ENCODE measurements around the gene ZNF136.

Gene ZNF136

GRCh38 chr19:12194827-12195731, 32.2 kb downstream of the ZNF136 start:
- peak; percentile 68 for DNase-seq

DNA sequence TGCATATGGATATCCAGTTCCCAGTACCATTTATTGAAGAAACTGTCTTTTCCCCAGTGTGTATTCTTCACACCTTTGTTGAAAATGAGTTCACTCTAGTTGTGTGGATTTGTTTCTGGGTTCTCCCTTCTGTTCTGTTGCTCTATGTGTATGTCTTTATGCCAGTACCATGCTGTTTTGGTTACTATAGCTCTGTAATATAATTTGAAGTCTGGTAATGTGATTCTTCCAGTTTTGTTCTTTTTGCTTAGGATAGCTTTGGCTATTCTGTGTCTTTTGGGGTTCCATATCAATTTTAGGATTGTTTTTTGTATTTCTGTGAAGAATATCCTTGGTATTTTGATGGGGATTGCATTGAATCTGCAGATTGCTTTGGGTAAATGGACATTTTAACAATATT, 35.2 kb downstream of the ZNF136 start:
- DNase-seq, result no peak

GRCh38 chr19:12199757-12200419, 37.0 kb downstream of the ZNF136 start:
- DNase-seq, result no peak

GRCh38 chr19:12202250-12202649, 39.4 kb downstream of the ZNF136 start:
- DNase-seq, result peak; percentile 43

DNA sequence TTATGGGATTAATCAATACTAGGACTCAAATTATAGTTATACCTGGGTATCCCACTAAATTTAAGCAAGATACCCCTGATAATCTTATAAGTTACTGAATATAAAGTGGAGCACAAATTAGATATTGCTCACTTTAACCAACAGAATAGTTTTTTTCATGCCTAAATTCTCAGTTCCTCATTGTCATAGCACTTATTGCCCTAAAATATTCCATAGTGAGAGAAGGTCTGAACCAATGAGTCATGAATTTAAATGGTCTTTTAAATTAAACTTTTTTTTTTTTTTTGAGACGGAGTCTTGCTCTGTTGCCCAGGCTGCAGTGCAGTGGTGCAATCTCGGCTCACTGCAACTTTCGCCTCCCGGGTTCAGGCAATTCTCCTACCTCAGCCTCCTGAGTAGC, 42.4 kb downstream of the ZNF136 start:
- no peak for DNase-seq

DNA sequence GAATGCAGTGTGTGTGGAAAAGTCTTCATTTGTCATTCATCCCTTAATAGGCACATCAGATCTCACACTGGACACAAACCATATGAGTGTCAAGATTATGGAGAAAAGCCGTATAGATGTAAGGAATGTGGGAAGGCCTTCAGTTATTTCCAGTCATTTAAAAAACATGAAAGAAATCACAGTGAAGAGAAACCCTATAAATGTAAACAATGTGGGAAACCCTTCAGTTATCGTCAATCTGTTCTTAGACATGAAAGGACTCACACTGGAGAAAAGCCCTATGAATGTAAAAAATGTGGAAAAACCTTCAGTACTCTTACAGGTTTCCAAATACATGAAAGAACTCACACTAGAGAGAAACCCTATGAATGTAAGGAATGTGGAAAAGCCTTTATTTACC, 45.3 kb downstream of the ZNF136 start:
- DNase-seq, result no peak

GRCh38 chr19:12217332-12217731, 54.4 kb downstream of the ZNF136 start:
- DNase-seq, result no peak

GRCh38 chr19:12222980-12223630, 60.2 kb downstream of the ZNF136 start:
- DNase-seq, result no peak

DNA sequence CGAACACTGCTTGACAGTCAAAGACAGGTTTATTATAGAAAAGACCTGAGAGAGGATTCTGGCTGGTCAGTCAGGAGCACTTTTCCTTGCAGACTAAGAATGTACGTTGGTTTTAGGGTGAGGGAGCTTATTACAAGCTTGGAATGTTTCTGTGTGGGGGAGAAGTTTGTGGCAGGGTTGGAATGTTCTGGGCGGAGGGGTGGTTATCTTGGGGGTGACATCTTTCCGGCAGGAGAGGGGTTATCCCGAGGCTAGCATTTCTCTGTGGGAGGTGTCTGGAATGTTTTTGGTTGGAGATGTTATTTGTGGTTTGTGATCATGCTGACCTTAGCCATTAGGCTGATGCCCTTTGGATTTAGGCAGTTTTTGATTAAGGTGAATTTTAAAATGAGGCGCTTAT, 61.8 kb downstream of the ZNF136 start:
- no peak for DNase-seq

- DNase-seq, result no peak
Observed at GRCh38 chr19:12229990-12230389, 67.1 kb downstream of the ZNF136 start.

DNA sequence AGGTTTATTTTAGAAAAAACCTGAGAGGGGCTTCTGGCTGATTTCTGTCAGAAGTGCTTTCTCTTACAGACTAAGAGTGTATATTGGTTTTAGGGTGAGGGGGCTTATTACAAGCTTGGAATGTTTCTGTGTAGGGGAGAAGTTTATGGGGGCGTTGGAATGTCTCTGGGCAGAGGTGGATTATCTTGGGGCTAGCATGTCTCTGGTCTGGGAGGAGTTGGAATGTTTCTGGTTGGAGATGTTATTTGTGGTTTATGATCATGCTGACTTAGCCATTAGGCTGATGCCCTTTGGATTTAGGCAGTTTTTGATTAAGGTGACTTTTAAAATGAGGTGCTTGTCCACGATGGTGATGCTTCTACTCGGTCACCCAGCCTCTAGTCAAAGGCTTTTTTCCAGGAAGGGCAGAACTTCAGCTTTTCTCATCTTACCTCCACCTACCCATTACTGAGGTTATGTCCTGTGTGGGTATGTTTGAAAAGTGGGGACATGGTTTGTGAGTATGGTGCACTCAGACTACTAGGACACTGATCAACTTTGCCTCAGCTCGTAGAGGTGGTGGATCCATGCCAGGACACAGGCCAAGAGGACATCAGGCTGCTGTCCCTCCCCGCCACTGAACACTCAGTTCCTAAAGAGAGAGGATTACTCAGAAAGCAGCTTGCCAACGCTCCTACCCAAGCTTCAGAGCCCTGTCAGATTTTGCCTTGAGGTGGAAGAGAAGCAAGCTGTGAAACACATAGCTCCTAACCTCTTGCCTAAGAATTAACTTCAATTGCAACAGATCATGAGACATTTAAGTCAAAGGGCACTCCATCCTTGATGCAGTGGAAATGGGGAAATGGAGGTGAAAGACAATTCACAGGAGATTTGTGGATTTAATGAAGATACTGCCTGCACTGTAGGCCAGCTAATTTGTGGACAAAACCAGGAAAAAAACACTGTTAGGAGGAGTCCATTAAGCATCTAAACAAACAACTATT, 68.1 kb downstream of the ZNF136 start:
- no peak for DNase-seq

DNA sequence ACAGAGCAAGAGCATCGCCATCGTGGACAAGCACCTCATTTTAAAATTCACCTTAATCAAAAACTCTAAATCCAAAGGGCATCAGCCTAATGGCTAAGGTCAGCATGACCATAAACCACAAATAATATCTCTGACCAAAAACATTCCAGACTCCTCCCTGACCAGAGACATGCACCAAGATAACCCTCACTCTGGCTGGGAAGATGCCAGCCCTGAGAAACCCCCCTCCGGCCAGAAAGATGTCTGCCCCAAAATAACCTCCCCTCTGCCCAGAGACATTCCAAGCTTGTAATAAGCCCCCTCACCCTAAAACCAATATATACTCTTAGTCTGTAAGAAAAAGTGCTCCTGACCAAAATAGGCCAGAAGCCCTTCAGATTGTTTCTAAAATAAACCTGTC, 70.1 kb downstream of the ZNF136 start:
- no peak for DNase-seq

DNA sequence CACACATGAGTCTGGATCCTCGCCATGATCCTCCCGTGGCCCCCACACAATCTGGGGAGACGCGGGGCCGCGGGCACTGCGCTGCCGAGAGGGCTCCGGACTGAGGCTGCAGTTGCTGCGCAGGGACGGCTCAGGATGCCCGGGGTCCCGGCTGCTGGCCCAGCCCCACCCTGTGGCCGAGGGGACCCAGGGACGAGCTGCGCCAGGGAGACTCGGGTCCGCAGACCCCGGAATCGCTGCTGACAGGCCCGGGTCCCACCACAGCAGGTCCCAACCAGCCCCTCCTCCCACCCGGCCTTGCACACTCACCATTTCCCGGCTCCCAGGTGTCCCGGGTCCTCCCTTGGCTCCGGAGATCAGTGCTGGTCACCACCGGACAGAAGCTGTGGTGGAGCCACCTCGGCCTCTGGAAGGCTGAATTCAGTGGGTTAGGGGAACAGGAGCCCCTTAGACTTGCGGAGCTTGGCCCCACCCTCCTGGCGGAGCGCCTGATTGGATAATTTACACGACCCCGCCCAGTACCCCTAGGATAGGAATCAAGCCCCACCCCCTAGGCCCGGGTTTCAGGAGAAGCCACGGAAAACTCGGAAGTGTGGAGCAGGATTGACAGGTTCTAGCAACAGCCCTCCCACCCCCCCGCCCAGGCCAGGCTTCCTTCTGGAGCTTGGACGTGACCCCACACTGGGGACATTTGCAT, 74.4 kb downstream of the ZNF136 start:
- no peak for DNase-seq

Data from activated T-cell treated with anti-CD3 and anti-CD28 coated beads for 4 hours (primary cell).